PC-9 (cell line): ENCODE measurements around the gene MCOLN1. TPM values are rescaled to one million over a fixed set of nuclear protein-coding genes. Genes with fewer than 3 reads are reported as not detected.
A peak's percentile ranks its signal among the peaks of the same experiment; 100 is the strongest.

Source experiments
- BruUV-seq: library from RNA; stranded (reverse); fragments of 400-500 nt; replicated peaks from 2 replicates; lab custom pipeline; 2021; lab: Mats Ljungman, UMichigan
- CTCF ChIA-PET: fragments of 300-600 bp; sonication (Branson Sonifier 250); formaldehyde crosslinking; loops from one replicate; lab custom pipeline; 2022; ENCODE audit warnings: antibody characterized with exemption; lab: Charles Lee
- POLR2A ChIA-PET: fragments of 300-600 bp; sonication (Branson Sonifier 250); formaldehyde crosslinking; loops from one replicate; lab custom pipeline; 2022; ENCODE audit warnings: antibody characterized with exemption; ENCODE audit not compliant: unreplicated experiment; lab: Charles Lee
- DNase-seq, 2 experiments: peaks; one replicate each; pipeline versions ENCODE4 v3.0.0 to v3.0.0-alpha.2; 2015 to 2022; ENCODE audit warnings: mixed read lengths in 1 of 2
- H2AFZ ChIP-seq: fragments of 200-600 bp; sonication (generic); 2 replicates; pipeline ENCODE4 v1.8.1; 2017; ENCODE audit warnings: antibody characterized with exemption
- H3F3A ChIP-seq: fragments of 200-600 bp; sonication (generic); 2 replicates; pipeline ENCODE4 v1.8.1; 2017; ENCODE audit warnings: antibody characterized with exemption, mild to moderate bottlenecking, low read depth; ENCODE audit not compliant: insufficient read depth
- H3K27ac ChIP-seq: fragments of 200-600 bp; sonication (generic); 2 replicates; pipeline ENCODE4 v1.6.1; 2016; ENCODE audit warnings: mixed run types
- H3K27me3 ChIP-seq: fragments of 200-600 bp; sonication (generic); 2 replicates; pipeline ENCODE4 v1.6.1; 2016; ENCODE audit warnings: low read depth, mixed run types; ENCODE audit not compliant: insufficient read depth
- H3K36me3 ChIP-seq: fragments of 200-600 bp; sonication (generic); 2 replicates; pipeline ENCODE4 v1.6.1; 2016; ENCODE audit warnings: low read depth, mixed run types
- H3K4me1 ChIP-seq: fragments of 200-600 bp; sonication (generic); replicated peaks from 2 replicates; pipeline ENCODE4 v1.6.1; 2016; ENCODE audit warnings: mixed run types; ENCODE audit not compliant: insufficient read depth
- H3K4me2 ChIP-seq: fragments of 200-600 bp; sonication (generic); 2 replicates; pipeline ENCODE4 v1.6.1; 2017; ENCODE audit warnings: mixed run types
- H3K4me3 ChIP-seq: fragments of 200-600 bp; sonication (generic); 2 replicates; pipeline ENCODE4 v1.6.1; 2016; ENCODE audit warnings: mixed run types
- H3K79me2 ChIP-seq: fragments of 200-600 bp; sonication (generic); 2 replicates; pipeline ENCODE4 v1.6.1; 2017; ENCODE audit warnings: low read depth, mixed run types
- H3K9me2 ChIP-seq: fragments of 200-600 bp; sonication (generic); 2 replicates; pipeline ENCODE4 v1.8.1; 2017; ENCODE audit warnings: mild to moderate bottlenecking; ENCODE audit not compliant: insufficient read depth
- H3K9me3 ChIP-seq: fragments of 200-600 bp; sonication (generic); 2 replicates; pipeline ENCODE4 v1.8.1; 2016; ENCODE audit warnings: low read depth; ENCODE audit not compliant: insufficient read depth
- H4K20me1 ChIP-seq: fragments of 200-600 bp; sonication (generic); 2 replicates; pipeline ENCODE4 v1.8.1; 2017; ENCODE audit not compliant: insufficient read depth
- CTCF ChIP-seq: fragments of 200-600 bp; sonication (generic); conservative IDR thresholded peaks from 2 replicates; pipeline ENCODE4 v1.6.1; 2017; ENCODE audit warnings: mixed run types, antibody characterized with exemption, mild to moderate bottlenecking, moderate library complexity
- EZH2 ChIP-seq: fragments of 200-600 bp; sonication (generic); IDR thresholded peaks from 2 replicates; pipeline ENCODE4 v1.8.0; 2017; ENCODE audit warnings: antibody characterized with exemption, low read depth
- intact Hi-C: fragments of 100-400 bp; cut with micrococcal nuclease; formaldehyde crosslinking; loops from one replicate; pipeline ENCODE4 v1.10.0; 2022; ENCODE audit not compliant: unreplicated experiment
- total RNA-seq: library from RNA; stranded (reverse); gene quantifications from 2 replicates; pipeline ENCODE4 v1.2.3, GENCODE V29; 2021

MCOLN1 gene
- total RNA-seq, 1 experiment from 2014 or later = 16.0 TPM

- intact Hi-C loops = no loop called here
Observed at GRCh38 chr19:7482584-7483439, 39.6 kb upstream of the MCOLN1 start.

GRCh38 chr19:7483720-7484201 is 38.7 kb upstream of the MCOLN1 start:
- Histone ChIP-seq H3K36me3 (no peaks in the 10 kb centered on the region), H3K4me1 (peaks cover 47% of the 10 kb centered on the region), H3K9me2 (no peaks in the 10 kb centered on the region), H3K79me2 (peaks cover 7% of the 10 kb centered on the region), H4K20me1 (no peaks in the 10 kb centered on the region), H3K27me3 (no peaks in the 10 kb centered on the region), H3K4me2 (peak overlapping the region; percentile 70), H3K9me3 (no peaks in the 10 kb centered on the region), H3F3A (peaks cover 40% of the 10 kb centered on the region; the same call in 1 of the 2 replicates), H2AFZ (no peak overlapping the region), H3K27ac (peak overlapping the region; percentile 46; the same call in 1 of the 2 replicates), H3K4me3 (no peak overlapping the region)
- ChIA-PET CTCF (interaction anchor here (0.7 kb wide), 1 partner anchor 102 kb away, joined by 3 read pairs; no protein-coding TSS in a partner anchor), POLR2A (no interaction called here)
- DNase-seq = no peak
- intact Hi-C loops = no loop called here
- no peak for TF ChIP-seq CTCF
- no peak for TF ChIP-seq EZH2
- BruUV-seq = no TSS peak

More at GRCh38 chr19:7482584-7483439, 39.6 kb upstream of the MCOLN1 start:
- DNase-seq = peak in 1 of 2 experiments; percentile 56
- Histone ChIP-seq H3K9me3 (no peaks in the 10 kb centered on the region), H3F3A (peaks cover 37% of the 10 kb centered on the region; the same call in 1 of the 2 replicates), H3K79me2 (peaks cover under 1% of the 10 kb centered on the region; the same call in 1 of the 2 replicates), H3K36me3 (no peaks in the 10 kb centered on the region), H3K4me2 (peak overlapping the region; percentile 70), H3K4me1 (peaks cover 41% of the 10 kb centered on the region), H4K20me1 (no peaks in the 10 kb centered on the region), H3K9me2 (no peaks in the 10 kb centered on the region), H3K27ac (peak overlapping the region; percentile 46), H2AFZ (no peak overlapping the region), H3K27me3 (no peaks in the 10 kb centered on the region), H3K4me3 (no peak overlapping the region)
- TF ChIP-seq CTCF (no peak), EZH2 (no peak)
- BruUV-seq = no TSS peak
- ChIA-PET POLR2A (no interaction called here), CTCF (interaction anchor here (0.6 to 0.7 kb wide), 2 partner anchors 98 to 116 kb away, joined by 5 to 7 read pairs; no protein-coding TSS in a partner anchor)

- no TSS peak for BruUV-seq
- CTCF ChIA-PET = interaction anchor here (0.6 kb wide), 1 partner anchor 37 kb away, joined by 3 read pairs; no protein-coding TSS in a partner anchor
Observed at GRCh38 chr19:7486923-7487322, 35.5 kb upstream of the MCOLN1 start.

More at GRCh38 chr19:7486923-7487322, 35.5 kb upstream of the MCOLN1 start:
- H3K9me2 ChIP-seq = no peaks in the 10 kb centered on the region
- TF ChIP-seq EZH2 = no peak
- no peak for TF ChIP-seq CTCF
- no peaks in the 10 kb centered on the region for H3K27me3 ChIP-seq
- H3K4me1 ChIP-seq = peaks cover 41% of the 10 kb centered on the region
- H3K9me3 ChIP-seq = no peaks in the 10 kb centered on the region
- H3K79me2 ChIP-seq = peaks cover 7% of the 10 kb centered on the region
- peaks cover 35% of the 10 kb centered on the region; the same call in 1 of the 2 replicates for H3F3A ChIP-seq
- no peak overlapping the region for H3K4me2 ChIP-seq
- no peak for DNase-seq
- no peak overlapping the region for H3K4me3 ChIP-seq
- POLR2A ChIA-PET = no interaction called here
- intact Hi-C loops = no loop called here
- H2AFZ ChIP-seq = no peak overlapping the region
- no peak overlapping the region for H3K27ac ChIP-seq
- no peaks in the 10 kb centered on the region for H3K36me3 ChIP-seq
- H4K20me1 ChIP-seq = no peaks in the 10 kb centered on the region
